Upper lobe of left lung (tissue), 6 donors: Measurements from ENCODE around the gene ZNF385D. TPM values are rescaled to one million over a fixed set of nuclear protein-coding genes. Genes with fewer than 3 reads are reported as not detected.
"Not testable (repeated sequence)": the region's sequence is repeated elsewhere in the genome, so short reads cannot be mapped to it uniquely, and the experiment has no call there.

Source experiments
- ATAC-seq, 2 donors: fragments of 200-7000 bp; cut with Tn5 transposase; one replicate each; pipeline ENCODE4 v1.9.1; 2022; ENCODE audit warnings: mild to moderate bottlenecking in 2 of 2, moderate library complexity in 2 of 2; ENCODE audit not compliant: low FRiP score in 2 of 2
- DNase-seq, 2 donors: peaks; one replicate each; pipeline ENCODE4 v3.0.0-alpha.2; 2019 to 2020
- H3K27ac ChIP-seq, 4 donors: fragments of 200-600 bp; sonication (generic); one replicate each; pipeline ENCODE4 v1.5.1; 2016 to 2019
- H3K27me3 ChIP-seq, 4 donors: fragments of 200-600 bp; sonication (generic); one replicate each; pipeline ENCODE4 v1.5.1; 2017 to 2019
- H3K36me3 ChIP-seq, 4 donors: fragments of 200-600 bp; sonication (generic); one replicate each; pipeline ENCODE4 v1.5.1; 2016 to 2019
- H3K4me1 ChIP-seq, 4 donors: fragments of 200-600 bp; sonication (generic); one replicate each; pipeline ENCODE4 v1.5.1; 2018 to 2019
- H3K4me3 ChIP-seq, 4 donors: fragments of 200-600 bp; sonication (generic); one replicate each; pipeline ENCODE4 v1.5.1; 2017 to 2019; ENCODE audit warnings: mild to moderate bottlenecking in 2 of 4, moderate library complexity in 1 of 4
- H3K9me3 ChIP-seq, 4 donors: fragments of 200-600 bp; sonication (generic); one replicate each; pipeline ENCODE4 v1.5.1; 2018 to 2019
- CTCF ChIP-seq, 6 experiments: fragments of 450-650 bp in 4 of 6; fragments of 200-600 bp in 2 of 6; sonication (generic) in 2 of 6; IDR thresholded peaks; one replicate each; pipeline ENCODE4 v1.5.1; 2016 to 2019; ENCODE audit warnings: antibody characterized with exemption in 6 of 6
- EP300 ChIP-seq, 4 donors: sonication (generic); formaldehyde crosslinking; IDR thresholded peaks; one replicate each; pipeline ENCODE4 v1.5.1; 2017; ENCODE audit warnings: antibody characterized with exemption in 4 of 4, control low read depth in 2 of 4
- POLR2A ChIP-seq, 4 donors: fragments of 450-650 bp; IDR thresholded peaks; one replicate each; pipeline ENCODE4 v1.5.1; 2016 to 2017; ENCODE audit warnings: antibody characterized with exemption in 4 of 4, mild to moderate bottlenecking in 2 of 4
- POLR2AphosphoS5 ChIP-seq, 2 donors: sonication (generic); formaldehyde crosslinking; IDR thresholded peaks; one replicate each; pipeline ENCODE4 v1.5.1; 2017; ENCODE audit warnings: antibody characterized with exemption in 2 of 2
- WGBS, 2 donors: methylation state at CpG; one replicate each; pipeline ENCODE4 v1.1.5; 2017 to 2018; 5-methylcytosine and 5-hydroxymethylcytosine counted together
- total RNA-seq, 6 donors: library from RNA; depleted of rRNA in 4 of 6; stranded (reverse); fragments of >200 nt in 4 of 6; gene quantifications; one replicate each; pipeline versions ENCODE4 v1.1.0 to v1.2.1, GENCODE V29; 2016 to 2021
- donor health status: DM: no; HTN: no; CAD: no; lungs with moderate emphysema.
- donor health status: DM: no; HTN: yes; CAD: no; lungs with severe emphysema.

Gene ZNF385D
- total RNA-seq, 6 donors from 2014 or later, result 0.20 to 9.2 (median 0.76) TPM; not detected in 1

DNA sequence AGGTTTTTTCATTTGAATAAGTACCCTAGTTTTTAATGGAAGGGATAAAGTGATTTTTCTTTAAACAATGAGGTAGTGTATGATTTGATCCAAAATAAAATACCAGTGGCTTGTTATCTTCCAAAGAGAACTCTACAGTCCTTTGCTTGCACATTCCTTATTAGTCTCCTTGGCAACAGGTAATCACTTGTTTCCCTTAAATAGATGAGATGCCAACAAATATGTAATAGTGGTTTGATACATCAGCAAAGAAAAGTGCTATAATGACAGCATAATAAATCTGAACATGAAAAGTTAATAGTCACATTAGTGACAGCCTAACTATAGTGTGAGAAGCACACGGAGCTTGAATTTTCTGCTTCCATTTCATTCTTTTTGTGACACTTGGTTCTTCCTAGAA, 360.2 kb downstream of the ZNF385D start:
- WGBS, 2 donors, result 0 to 83% methylated on average over 1 of the region's 1 CpG

GRCh38 chr3:21390136-21390535, 360.9 kb downstream of the ZNF385D start:
- no peak overlapping the region for H3K4me3 ChIP-seq
- no peak for TF ChIP-seq POLR2A (IDR thresholded peaks at IDR 0.05)
- TF ChIP-seq POLR2AphosphoS5 (IDR thresholded peaks at IDR 0.05), result no peak
- no peak for TF ChIP-seq CTCF (IDR thresholded peaks at IDR 0.05)
- no peak for TF ChIP-seq EP300 (IDR thresholded peaks at IDR 0.05)
- peaks cover 0 to 6% (median 0%) of the 10 kb centered on the region in 4 donors for H3K9me3 ChIP-seq
- no peak overlapping the region for H3K27ac ChIP-seq
- H3K27me3 ChIP-seq, result no peaks in the 10 kb centered on the region
- ATAC-seq, result peak in 1 of 2 donors; percentile 50
- no peaks in the 10 kb centered on the region for H3K36me3 ChIP-seq
- DNase-seq, result no peak
- H3K4me1 ChIP-seq, result no peaks in the 10 kb centered on the region
- 38 to 39% methylated on average over 3 of the region's 3 CpGs for WGBS, 2 donors

More for the DNA sequence above, 360.2 kb downstream of the ZNF385D start:
- Histone ChIP-seq H3K4me1 (no peaks in the 10 kb centered on the region), H3K9me3 (peaks cover 0 to 6% (median 0%) of the 10 kb centered on the region in 4 donors), H3K27ac (no peak overlapping the region), H3K4me3 (no peak overlapping the region), H3K36me3 (no peaks in the 10 kb centered on the region), H3K27me3 (no peaks in the 10 kb centered on the region)
- no peak for TF ChIP-seq POLR2A (IDR thresholded peaks at IDR 0.05)
- no peak for DNase-seq
- ATAC-seq, result peak in 1 of 2 donors; percentile 60

GRCh38 chr3:21387142-21387826, 363.7 kb downstream of the ZNF385D start:
- DNase-seq, result peak in 1 of 2 donors; percentile 59
- not testable (repeated sequence) for H3K27me3 ChIP-seq, H3K9me3 ChIP-seq, H3K4me3 ChIP-seq, ATAC-seq, H3K4me1 ChIP-seq, H3K36me3 ChIP-seq, H3K27ac ChIP-seq
- WGBS, 2 donors, result 87 to 93% methylated on average over 14 to 30 of the region's 30 CpGs

- H3K36me3 ChIP-seq, H3K27me3 ChIP-seq, H3K4me1 ChIP-seq, H3K27ac ChIP-seq, H3K4me3 ChIP-seq, ATAC-seq, H3K9me3 ChIP-seq, DNase-seq: not testable (repeated sequence)
- WGBS, 2 donors, result 81 to 83% methylated on average over 5 of the region's 5 CpGs
These were observed 373.0 kb downstream of the ZNF385D start for GRCh38 chr3:21378036-21378435.

GRCh38 chr3:21377071-21377769, 373.8 kb downstream of the ZNF385D start:
- Histone ChIP-seq H3K27ac (no peak overlapping the region), H3K36me3 (no peaks in the 10 kb centered on the region), H3K4me3 (no peak overlapping the region), H3K9me3 (no peaks in the 10 kb centered on the region), H3K27me3 (no peaks in the 10 kb centered on the region), H3K4me1 (no peaks in the 10 kb centered on the region)
- ATAC-seq (no peak), DNase-seq (no peak)
- TF ChIP-seq EP300 (IDR thresholded peaks at IDR 0.05), result no peak
- no peak for TF ChIP-seq CTCF (IDR thresholded peaks at IDR 0.05)
- no peak for TF ChIP-seq POLR2A (IDR thresholded peaks at IDR 0.05)
- TF ChIP-seq POLR2AphosphoS5 (IDR thresholded peaks at IDR 0.05), result no peak

- Histone ChIP-seq H3K27me3 (no peaks in the 10 kb centered on the region), H3K36me3 (no peaks in the 10 kb centered on the region), H3K4me1 (no peaks in the 10 kb centered on the region), H3K4me3 (no peak overlapping the region), H3K9me3 (no peaks in the 10 kb centered on the region), H3K27ac (no peak overlapping the region)
- DNase-seq (no peak), ATAC-seq (no peak)
- 62 to 63% methylated on average over 5 of the region's 5 CpGs for WGBS, 2 donors
- TF ChIP-seq CTCF (IDR thresholded peaks at IDR 0.05) (no peak), POLR2A (IDR thresholded peaks at IDR 0.05) (no peak)
These were observed 378.7 kb downstream of the ZNF385D start for GRCh38 chr3:21372316-21372715.
